H9 (cell line): ENCODE measurements around the gene ARHGAP40. TPM values are rescaled to one million over a fixed set of nuclear protein-coding genes. Genes with fewer than 3 reads are reported as not detected.

Experiments used
- DNase-seq: peaks from one replicate; pipeline ENCODE4 v3.0.0-alpha.2; 2017
- H2AFZ ChIP-seq: one replicate; pipeline ENCODE4 v1.6.1; 2013; ENCODE audit warnings: mild to moderate bottlenecking, low read length, control low read depth, moderate library complexity
- H2AK5ac ChIP-seq: 2 replicates; pipeline ENCODE4 v1.6.1; 2013; ENCODE audit warnings: low read length, control low read depth, mixed read lengths; ENCODE audit not compliant: insufficient read length
- H2BK120ac ChIP-seq: one replicate; pipeline ENCODE4 v1.6.1; 2013; ENCODE audit warnings: low read depth, mild to moderate bottlenecking, low read length, control low read depth, inconsistent platforms; ENCODE audit not compliant: poor library complexity, severe bottlenecking
- H2BK12ac ChIP-seq: 2 replicates; pipeline ENCODE4 v1.6.1; 2013; ENCODE audit warnings: low read length, control low read depth, mixed read lengths, low read depth; ENCODE audit not compliant: insufficient read length
- H2BK15ac ChIP-seq: 2 replicates; pipeline ENCODE4 v1.6.1; 2013; ENCODE audit warnings: low read depth, low read length, control low read depth
- H2BK20ac ChIP-seq: one replicate; pipeline ENCODE4 v1.6.1; 2013; ENCODE audit warnings: low read depth, mild to moderate bottlenecking, low read length, control low read depth, inconsistent platforms; ENCODE audit not compliant: poor library complexity, severe bottlenecking
- H2BK5ac ChIP-seq: 2 replicates; pipeline ENCODE4 v1.6.1; 2013; ENCODE audit warnings: low read length, control low read depth, mixed read lengths; ENCODE audit not compliant: insufficient read length
- H3K14ac ChIP-seq: 2 replicates; pipeline ENCODE4 v1.6.1; 2013; ENCODE audit warnings: low read length, control low read depth; ENCODE audit not compliant: insufficient read depth
- H3K18ac ChIP-seq: 2 replicates; pipeline ENCODE4 v1.6.1; 2013; ENCODE audit warnings: low read depth, mild to moderate bottlenecking, mixed read lengths, low read length, control low read depth; ENCODE audit not compliant: insufficient read length
- H3K23ac ChIP-seq: 2 replicates; pipeline ENCODE4 v1.6.1; 2013; ENCODE audit warnings: low read length, control low read depth, mixed read lengths, low read depth; ENCODE audit not compliant: insufficient read length
- H3K23me2 ChIP-seq: 2 replicates; pipeline ENCODE4 v1.6.1; 2013; ENCODE audit warnings: low read depth, mild to moderate bottlenecking, mixed read lengths, low read length, control low read depth; ENCODE audit not compliant: insufficient read length, poor library complexity, severe bottlenecking
- H3K27ac ChIP-seq: 2 replicates; pipeline ENCODE4 v1.5.1; 2013; ENCODE audit warnings: low read length, control low read depth, mixed read lengths, low read depth; ENCODE audit not compliant: insufficient read length
- H3K27me3 ChIP-seq: 2 replicates; pipeline ENCODE4 v1.6.1; 2013; ENCODE audit warnings: low read length, control low read depth, inconsistent platforms; ENCODE audit not compliant: insufficient read depth
- H3K4ac ChIP-seq: 2 replicates; pipeline ENCODE4 v1.6.1; 2013; ENCODE audit warnings: low read depth, mild to moderate bottlenecking, control low read depth, inconsistent platforms, low read length, moderate library complexity
- H3K4me1 ChIP-seq: 2 replicates; pipeline ENCODE4 v1.6.1; 2013; ENCODE audit warnings: low read length, control low read depth, inconsistent platforms; ENCODE audit not compliant: insufficient read depth
- H3K4me2 ChIP-seq: 2 replicates; pipeline ENCODE4 v1.6.1; 2013; ENCODE audit warnings: low read length, control low read depth, mixed read lengths; ENCODE audit not compliant: insufficient read length, insufficient read depth
- H3K56ac ChIP-seq: 2 replicates; pipeline ENCODE4 v1.6.1; 2013; ENCODE audit warnings: low read depth, mild to moderate bottlenecking, mixed read lengths, low read length, control low read depth; ENCODE audit not compliant: insufficient read length
- H3K79me1 ChIP-seq: 2 replicates; pipeline ENCODE4 v1.6.1; 2013; ENCODE audit warnings: low read depth, mild to moderate bottlenecking, moderate library complexity, low read length, control low read depth, inconsistent platforms; ENCODE audit not compliant: insufficient read depth, poor library complexity, severe bottlenecking
- H3K79me2 ChIP-seq: 2 replicates; pipeline ENCODE4 v1.6.1; 2013; ENCODE audit warnings: low read length, control low read depth, inconsistent platforms; ENCODE audit not compliant: insufficient read depth
- H3K9ac ChIP-seq: 2 replicates; pipeline ENCODE4 v1.6.1; 2013; ENCODE audit warnings: low read length, control low read depth, mixed read lengths; ENCODE audit not compliant: insufficient read length; ENCODE audit errors: extremely low read depth
- H3K9me3 ChIP-seq: one replicate; pipeline ENCODE4 v1.6.1; 2013; ENCODE audit warnings: low read depth, low read length, inconsistent platforms; ENCODE audit not compliant: control insufficient read depth
- H3T11ph ChIP-seq: one replicate; pipeline ENCODE4 v1.6.1; 2013; ENCODE audit warnings: mild to moderate bottlenecking, low read length, control low read depth, inconsistent platforms
- H4K20me1 ChIP-seq: one replicate; pipeline ENCODE4 v1.6.1; 2013; ENCODE audit not compliant: control insufficient read depth, insufficient read length, insufficient read depth
- H4K5ac ChIP-seq: 2 replicates; pipeline ENCODE4 v1.6.1; 2013; ENCODE audit warnings: low read depth, mild to moderate bottlenecking, mixed read lengths, low read length, control low read depth; ENCODE audit not compliant: insufficient read length
- H4K8ac ChIP-seq: replicated peaks from 2 replicates; pipeline ENCODE4 v1.6.1; 2013; ENCODE audit warnings: low read length, control low read depth, mixed read lengths, low read depth; ENCODE audit not compliant: insufficient read length
- H4K91ac ChIP-seq: 2 replicates; pipeline ENCODE4 v1.6.1; 2013; ENCODE audit warnings: low read depth, mild to moderate bottlenecking, moderate library complexity, mixed read lengths, low read length, control low read depth; ENCODE audit not compliant: insufficient read length
- H3K27ac Mint-ChIP-seq, 3 experiments: 2 replicates in 2 of 3; 3 replicates in 1 of 3; pipeline ENCODE4 v1.8.0; 2020 to 2021; ENCODE audit warnings: mixed read lengths in 3 of 3, mild to moderate bottlenecking in 1 of 3, moderate library complexity in 1 of 3
- H3K27me3 Mint-ChIP-seq: 2 replicates; pipeline ENCODE4 v1.8.0; 2021; ENCODE audit warnings: low read depth, mild to moderate bottlenecking, moderate library complexity, mixed read lengths
- H3K36me3 Mint-ChIP-seq, 3 experiments: 2 replicates in 2 of 3; 3 replicates in 1 of 3; pipeline ENCODE4 v1.8.0; 2020 to 2021; ENCODE audit warnings: low read depth in 3 of 3, mixed read lengths in 3 of 3; ENCODE audit not compliant: insufficient read depth in 1 of 3
- H3K4me1 Mint-ChIP-seq, 2 experiments: 2 replicates each; pipeline ENCODE4 v1.8.0; 2020; ENCODE audit warnings: mixed read lengths in 2 of 2
- H3K4me3 Mint-ChIP-seq, 2 experiments: 2 replicates in 1 of 2; 3 replicates in 1 of 2; pipeline ENCODE4 v1.8.0; 2020 to 2021; ENCODE audit warnings: mild to moderate bottlenecking in 2 of 2, mixed read lengths in 2 of 2, moderate library complexity in 1 of 2
- H3K9me3 Mint-ChIP-seq, 2 experiments: 2 replicates in 1 of 2; 3 replicates in 1 of 2; pipeline ENCODE4 v1.8.0; 2020; ENCODE audit warnings: mild to moderate bottlenecking in 2 of 2, mixed read lengths in 2 of 2, moderate library complexity in 1 of 2
- WGBS: extraction: QIAGEN DNeasy Blood & Tissue Kit; methylation state at CpG from one replicate; pipeline ENCODE4 v1.1.7; 2013; ENCODE audit warnings: missing lambda C conversion rate, low lambda C conversion rate, mixed read lengths; ENCODE audit not compliant: insufficient read length; ENCODE audit errors: extremely low coverage; 5-methylcytosine and 5-hydroxymethylcytosine counted together
- total RNA-seq: library from RNA; stranded (reverse); gene quantifications from 2 replicates; pipeline ENCODE4 v1.2.1, GENCODE V29; 2021
- TF ChIP-seq, protein P1 (sequence below): fragments of 200-600 bp; sonication (generic); conservative IDR thresholded peaks from 3 replicates; pipeline ENCODE4 v1.8.0; 2021; ENCODE audit warnings: antibody characterized with exemption, mild to moderate bottlenecking

Gene ARHGAP40
- total RNA-seq, 1 experiment from 2014 or later, result 0.17 TPM

DNA sequence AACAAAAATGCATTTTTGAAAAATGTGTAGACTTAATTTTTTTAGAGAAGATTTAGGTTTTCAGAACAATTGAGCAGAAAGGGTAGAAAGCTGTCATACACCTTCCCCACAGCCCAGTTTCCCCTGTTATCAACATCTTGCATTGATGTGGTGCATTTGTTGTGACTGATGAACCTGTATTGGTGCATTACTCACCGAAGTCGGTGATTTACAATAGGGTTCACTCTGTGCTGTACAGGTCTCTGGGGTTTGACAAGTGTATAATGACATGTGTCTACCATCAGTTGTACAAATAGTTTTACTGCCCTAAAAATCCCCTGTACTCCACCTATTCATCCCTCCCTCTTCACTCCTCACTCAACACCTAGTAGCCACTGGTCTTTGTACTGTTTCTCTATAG, 44.4 kb upstream of the ARHGAP40 start:
- no peak overlapping the region for H2AK5ac ChIP-seq
- DNase-seq, result no peak
- no CpG with 5 or more reads among the region's 2 CpGs for WGBS
- no peak overlapping the region for H4K5ac ChIP-seq
- H3K18ac ChIP-seq, result no peak overlapping the region
- H2BK120ac ChIP-seq, result no peak overlapping the region
- no peaks in the 10 kb centered on the region for H3K9me3 ChIP-seq
- H3K4ac ChIP-seq, result no peak overlapping the region
- H3K23me2 ChIP-seq, result no peaks in the 10 kb centered on the region
- H2AFZ ChIP-seq, result no peak overlapping the region
- no peak overlapping the region for H3K4me2 ChIP-seq
- H3K79me1 ChIP-seq, result no peaks in the 10 kb centered on the region
- H3K4me3 Mint-ChIP-seq, result no peak overlapping the region; a peak in 1 of 5 replicates
- H3K27ac ChIP-seq, result no peak overlapping the region
- TF ChIP-seq, protein P1, sequence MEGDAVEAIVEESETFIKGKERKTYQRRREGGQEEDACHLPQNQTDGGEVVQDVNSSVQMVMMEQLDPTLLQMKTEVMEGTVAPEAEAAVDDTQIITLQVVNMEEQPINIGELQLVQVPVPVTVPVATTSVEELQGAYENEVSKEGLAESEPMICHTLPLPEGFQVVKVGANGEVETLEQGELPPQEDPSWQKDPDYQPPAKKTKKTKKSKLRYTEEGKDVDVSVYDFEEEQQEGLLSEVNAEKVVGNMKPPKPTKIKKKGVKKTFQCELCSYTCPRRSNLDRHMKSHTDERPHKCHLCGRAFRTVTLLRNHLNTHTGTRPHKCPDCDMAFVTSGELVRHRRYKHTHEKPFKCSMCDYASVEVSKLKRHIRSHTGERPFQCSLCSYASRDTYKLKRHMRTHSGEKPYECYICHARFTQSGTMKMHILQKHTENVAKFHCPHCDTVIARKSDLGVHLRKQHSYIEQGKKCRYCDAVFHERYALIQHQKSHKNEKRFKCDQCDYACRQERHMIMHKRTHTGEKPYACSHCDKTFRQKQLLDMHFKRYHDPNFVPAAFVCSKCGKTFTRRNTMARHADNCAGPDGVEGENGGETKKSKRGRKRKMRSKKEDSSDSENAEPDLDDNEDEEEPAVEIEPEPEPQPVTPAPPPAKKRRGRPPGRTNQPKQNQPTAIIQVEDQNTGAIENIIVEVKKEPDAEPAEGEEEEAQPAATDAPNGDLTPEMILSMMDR, result no peak
- H3K9me3 Mint-ChIP-seq, result no peaks in the 10 kb centered on the region
- peaks cover 13 to 30% (median 25%) of the 10 kb centered on the region in 3 experiments; a peak in 6 of 7 replicates for H3K36me3 Mint-ChIP-seq
- H4K20me1 ChIP-seq, result no peaks in the 10 kb centered on the region
- no peak overlapping the region for H3K27ac Mint-ChIP-seq
- H3K27me3 Mint-ChIP-seq, result no peaks in the 10 kb centered on the region
- H3K23ac ChIP-seq, result no peak overlapping the region
- H2BK15ac ChIP-seq, result no peak overlapping the region
- H3K9ac ChIP-seq, result no peak overlapping the region
- H4K91ac ChIP-seq, result no peak overlapping the region
- H2BK20ac ChIP-seq, result no peak overlapping the region
- no peaks in the 10 kb centered on the region; a peak in 1 of 4 replicates for H3K4me1 Mint-ChIP-seq
- H3K79me2 ChIP-seq, result no peaks in the 10 kb centered on the region
- no peaks in the 10 kb centered on the region for H3K4me1 ChIP-seq
- no peak overlapping the region for H3K56ac ChIP-seq
- H4K8ac ChIP-seq, result no peak overlapping the region
- no peaks in the 10 kb centered on the region for H3K27me3 ChIP-seq
- no peak overlapping the region for H3T11ph ChIP-seq
- no peak overlapping the region for H2BK12ac ChIP-seq
- no peak overlapping the region for H2BK5ac ChIP-seq
- H3K14ac ChIP-seq, result no peak overlapping the region
